Gastrocnemius medialis (tissue), 4 donors: ENCODE measurements around the gene HOXC11. TPM values are rescaled to one million over a fixed set of nuclear protein-coding genes. Genes with fewer than 3 reads are reported as not detected.

Experiments used
- ATAC-seq, 2 donors: fragments of 150-250 bp; one replicate each; pipeline ENCODE4 v1.9.1; 2016
- DNase-seq, 2 donors: peaks; one replicate each; pipeline ENCODE4 v3.0.0-alpha.2; 2019
- H3K27ac ChIP-seq, 4 donors: fragments of 200-600 bp; sonication (generic); 1 replicate in 1 of 4; 2 replicates in 3 of 4; pipeline ENCODE4 v1.5.1; 2016 to 2018; ENCODE audit warnings: mild to moderate bottlenecking in 2 of 4, moderate library complexity in 1 of 4
- H3K27me3 ChIP-seq, 3 donors: fragments of 200-600 bp; sonication (generic) in 2 of 3; 1 replicate in 1 of 3; 2 replicates in 2 of 3; pipeline versions ENCODE4 v1.5.1 to v1.6.0; 2016 to 2019; ENCODE audit warnings: mild to moderate bottlenecking in 1 of 3, moderate library complexity in 1 of 3
- H3K36me3 ChIP-seq, 2 donors: fragments of 200-600 bp; sonication (generic) in 1 of 2; one replicate each; pipeline ENCODE4 v1.5.1; 2017 to 2018
- H3K4me1 ChIP-seq, 2 donors: fragments of 200-600 bp; sonication (generic) in 1 of 2; one replicate each; pipeline ENCODE4 v1.5.1; 2016 to 2017; ENCODE audit warnings: mild to moderate bottlenecking in 2 of 2
- H3K4me3 ChIP-seq, 4 donors: fragments of 200-600 bp; sonication (generic) in 3 of 4; 1 replicate in 1 of 4; 2 replicates in 3 of 4; pipeline ENCODE4 v1.5.1; 2016 to 2019; ENCODE audit warnings: mild to moderate bottlenecking in 2 of 4
- H3K9me3 ChIP-seq, 3 donors: fragments of 200-600 bp; sonication (generic) in 2 of 3; 1 replicate in 1 of 3; 2 replicates in 2 of 3; pipeline ENCODE4 v1.5.1; 2016 to 2019
- CTCF ChIP-seq, 5 experiments: fragments of 450-650 bp in 3 of 5; fragments of 200-600 bp in 2 of 5; sonication (generic) in 2 of 5; IDR thresholded peaks in 4 of 5; conservative IDR thresholded peaks in 1 of 5; 1 replicate in 4 of 5; 2 replicates in 1 of 5; pipeline ENCODE4 v1.5.1; 2016 to 2019; ENCODE audit warnings: antibody characterized with exemption in 5 of 5, mild to moderate bottlenecking in 3 of 5, moderate library complexity in 3 of 5
- POLR2A ChIP-seq, 2 donors: fragments of 450-650 bp; IDR thresholded peaks; one replicate each; pipeline ENCODE4 v1.6.1; 2017; ENCODE audit warnings: antibody characterized with exemption in 2 of 2, mild to moderate bottlenecking in 2 of 2, moderate library complexity in 2 of 2
- in situ Hi-C, 4 donors: fragments of 200-750 bp; cut with MboI; loops; one replicate each; pipeline versions ENCODE4 v1.15.0 to v1.8.0; 2017; ENCODE audit warnings: low sequenced_read_pairs in 4 of 4
- intact Hi-C: fragments of 100-400 bp; cut with DNase I; formaldehyde crosslinking; loops from one replicate; pipeline ENCODE4 v1.15.1; 2023; ENCODE audit warnings: low total_unique reads
- total RNA-seq, 4 donors: library from RNA; depleted of rRNA; stranded (reverse); fragments of >200 nt; gene quantifications; one replicate each; pipeline versions ENCODE4 v1.1.0 to v1.2.3, GENCODE V29; 2016

HOXC11 gene
- total RNA-seq, 4 donors from 2014 or later: 0.24 to 1.1 (median 0.44) TPM

GRCh38 chr12:54004841-54005530 lies 32.1 kb downstream of the HOXC11 start:
- H3K27me3 ChIP-seq: peaks cover 0 to 2% (median 0%) of the 10 kb centered on the region in 3 donors
- H3K36me3 ChIP-seq: no peaks in the 10 kb centered on the region
- H3K27ac ChIP-seq: peak overlapping the region; percentile 94 to 100 (median 98)
- in situ Hi-C loops (loop anchor here in 2 of 4 donors (25.0 kb wide), 1 partner anchor 357 kb away; the partner anchor contains the start of gene GPR84 (in 2 of the 2)), intact Hi-C loops (no loop called here)
- H3K4me3 ChIP-seq: peak overlapping the region; percentile 24 to 82 (median 63)
- no peaks in the 10 kb centered on the region for H3K9me3 ChIP-seq
- H3K4me1 ChIP-seq: peaks cover 31 to 60% of the 10 kb centered on the region in 2 donors
- TF ChIP-seq CTCF (IDR thresholded peaks at IDR 0.05 in 4 of 5, conservative IDR thresholded peaks at IDR 0.05 in 1 of 5) (no peak), POLR2A (IDR thresholded peaks at IDR 0.05) (no peak)
- no peak for ATAC-seq
- peak in 1 of 2 donors; percentile 47 for DNase-seq

- in situ Hi-C loops: loop anchor here in 2 of 4 donors (25.0 kb wide), 1 partner anchor 357 kb away; the partner anchor contains the start of gene GPR84 (in 2 of the 2)
Measured at GRCh38 chr12:54005531-54005852, 32.6 kb downstream of the HOXC11 start.

GRCh38 chr12:54005853-54006558 lies 33.1 kb downstream of the HOXC11 start:
- peaks cover 31 to 64% of the 10 kb centered on the region in 2 donors for H3K4me1 ChIP-seq
- intact Hi-C loops: loop anchor here (1.0 kb wide), 1 partner anchor 15 kb away; no protein-coding TSS in a partner anchor
- ATAC-seq (peak; percentile 63 to 67), DNase-seq (peak; percentile 83 to 91)
- peak overlapping the region; percentile 94 to 100 (median 98) for H3K27ac ChIP-seq
- in situ Hi-C loops: loop anchor here in 2 of 4 donors (25.0 kb wide), 1 partner anchor 356 kb away; the partner anchor contains the start of gene GPR84 (in 2 of the 2)
- peak overlapping the region; percentile 24 to 82 (median 63) for H3K4me3 ChIP-seq
- no peaks in the 10 kb centered on the region for H3K27me3 ChIP-seq
- no peaks in the 10 kb centered on the region for H3K36me3 ChIP-seq
- no peaks in the 10 kb centered on the region for H3K9me3 ChIP-seq
- peak; percentile 91 to 99 (median 97) for TF ChIP-seq CTCF (IDR thresholded peaks at IDR 0.05 in 4 of 5, conservative IDR thresholded peaks at IDR 0.05 in 1 of 5)
- no peak for TF ChIP-seq POLR2A (IDR thresholded peaks at IDR 0.05)

More at GRCh38 chr12:54005531-54005852, 32.6 kb downstream of the HOXC11 start:
- intact Hi-C loops: no loop called here
- ATAC-seq: peak; percentile 2 to 8
- peak overlapping the region; percentile 24 to 82 (median 63) for H3K4me3 ChIP-seq
- no peak for TF ChIP-seq POLR2A (IDR thresholded peaks at IDR 0.05)
- TF ChIP-seq CTCF (IDR thresholded peaks at IDR 0.05 in 4 of 5, conservative IDR thresholded peaks at IDR 0.05 in 1 of 5): no peak
- DNase-seq: no peak
- H3K27me3 ChIP-seq: peaks cover 0 to 2% (median 0%) of the 10 kb centered on the region in 3 donors
- peak overlapping the region; percentile 94 to 100 (median 98) for H3K27ac ChIP-seq
- H3K4me1 ChIP-seq: peaks cover 31 to 64% of the 10 kb centered on the region in 2 donors
- no peaks in the 10 kb centered on the region for H3K36me3 ChIP-seq
- no peaks in the 10 kb centered on the region for H3K9me3 ChIP-seq

- no peaks in the 10 kb centered on the region for H3K36me3 ChIP-seq
- in situ Hi-C loops (loop anchor here in 2 of 4 donors (25.0 kb wide), 1 partner anchor 356 kb away; the partner anchor contains the start of gene GPR84 (in 2 of the 2)), intact Hi-C loops (loop anchor here (1.0 kb wide), 1 partner anchor 15 kb away; no protein-coding TSS in a partner anchor)
- peak overlapping the region; percentile 94 to 100 (median 98) for H3K27ac ChIP-seq
- peak overlapping the region; percentile 24 to 82 (median 63) for H3K4me3 ChIP-seq
- DNase-seq (no peak), ATAC-seq (no peak)
- H3K9me3 ChIP-seq: no peaks in the 10 kb centered on the region
- H3K27me3 ChIP-seq: no peaks in the 10 kb centered on the region
- H3K4me1 ChIP-seq: peaks cover 35 to 65% of the 10 kb centered on the region in 2 donors
- TF ChIP-seq POLR2A (IDR thresholded peaks at IDR 0.05): no peak
- no peak for TF ChIP-seq CTCF (IDR thresholded peaks at IDR 0.05 in 4 of 5, conservative IDR thresholded peaks at IDR 0.05 in 1 of 5)
Measured at GRCh38 chr12:54006559-54007220, 33.8 kb downstream of the HOXC11 start.
